T47D (cell line): ENCODE data around the gene SLC35A3.
A peak's percentile ranks its signal among the peaks of the same experiment; 100 is the strongest.

ENCODE experiments used
- DNase-seq, 2 experiments: peaks; one replicate each; pipeline versions ENCODE4 v3.0.0 to v3.0.0-alpha.2; 2011 to 2012; ENCODE audit warnings: low read depth in 1 of 2, low spot score in 1 of 2
- JUND ChIP-seq: IDR thresholded peaks from 2 replicates; pipeline ENCODE4 v1.6.1; 2012; ENCODE audit warnings: low read depth
- in situ Hi-C: cut with HindIII; loops from 2 replicates; pipeline ENCODE4 v1.10.0; 2016; ENCODE audit warnings: low sequenced_read_pairs, low pct_unique_long_range_greater_than_20kb

The SLC35A3 gene

GRCh38 chr1:99988210-99988765 is 18.5 kb downstream of the SLC35A3 start:
- in situ Hi-C loops = no loop called here
- TF ChIP-seq JUND = no peak
- no peak for DNase-seq

- TF ChIP-seq JUND = no peak
- in situ Hi-C loops = no loop called here
- no peak for DNase-seq
These were observed 22.4 kb downstream of the SLC35A3 start for GRCh38 chr1:99992044-99992722.

GRCh38 chr1:99992760-99993467 is 23.1 kb downstream of the SLC35A3 start:
- no peak for TF ChIP-seq JUND
- peak in 1 of 2 experiments; percentile 10 for DNase-seq
- in situ Hi-C loops = no loop called here

GRCh38 chr1:99993468-99993845 is 23.7 kb downstream of the SLC35A3 start:
- in situ Hi-C loops = no loop called here
- TF ChIP-seq JUND = no peak
- DNase-seq = no peak

- DNase-seq = no peak
- in situ Hi-C loops = no loop called here
- TF ChIP-seq JUND = no peak
These were observed 24.7 kb downstream of the SLC35A3 start for GRCh38 chr1:99994496-99994895.

- no peak for DNase-seq
- in situ Hi-C loops = no loop called here
- TF ChIP-seq JUND = no peak
These were observed 27.2 kb downstream of the SLC35A3 start for GRCh38 chr1:99996951-99997350.

- no peak for DNase-seq
- in situ Hi-C loops = no loop called here
- no peak for TF ChIP-seq JUND
These were observed 31.7 kb downstream of the SLC35A3 start for GRCh38 chr1:100001462-100001861.

GRCh38 chr1:100005424-100005823 is 35.6 kb downstream of the SLC35A3 start:
- in situ Hi-C loops = no loop called here
- TF ChIP-seq JUND = no peak
- DNase-seq = no peak

- in situ Hi-C loops = no loop called here
- no peak for DNase-seq
- TF ChIP-seq JUND = no peak
These were observed 36.9 kb downstream of the SLC35A3 start for GRCh38 chr1:100006688-100007087.

- in situ Hi-C loops = no loop called here
- no peak for DNase-seq
- TF ChIP-seq JUND = no peak
These were observed 39.7 kb downstream of the SLC35A3 start for GRCh38 chr1:100009458-100009857.

GRCh38 chr1:100010804-100011203 is 41.0 kb downstream of the SLC35A3 start:
- no peak for DNase-seq
- no peak for TF ChIP-seq JUND
- in situ Hi-C loops = no loop called here

- in situ Hi-C loops = no loop called here
- no peak for TF ChIP-seq JUND
- DNase-seq = no peak
These were observed 49.4 kb downstream of the SLC35A3 start for GRCh38 chr1:100019220-100019619.

GRCh38 chr1:100023482-100023881 is 53.7 kb downstream of the SLC35A3 start:
- in situ Hi-C loops = no loop called here
- TF ChIP-seq JUND = no peak
- no peak for DNase-seq
